K562 (cell line): ENCODE data around the gene DOCK3. TPM values are rescaled to one million over a fixed set of nuclear protein-coding genes. Genes with fewer than 3 reads are reported as not detected.
"Not testable (repeated sequence)": the region's sequence is repeated elsewhere in the genome, so short reads cannot be mapped to it uniquely, and the experiment has no call there.

ENCODE experiments used
- ATAC-seq: fragments of 200-7000 bp; cut with Tn5 transposase; 3 replicates; pipeline ENCODE4 v1.9.1; 2020; ENCODE audit warnings: moderate library complexity
- BruUV-seq: library from RNA; stranded (reverse); fragments of 400-500 nt; replicated peaks from 2 replicates; lab custom pipeline; 2021; lab: Mats Ljungman, UMichigan
- CTCF ChIA-PET: fragments of 300-600 bp; formaldehyde crosslinking; extraction: SDS; loops from one replicate; lab custom pipeline; 2021; ENCODE audit warnings: low intra/inter-chr PET ratio; lab: Yijun Ruan, JAX
- POLR2A ChIA-PET: fragments of 300-600, 350-650 bp; sonication (Branson Sonifier 250); formaldehyde crosslinking; extraction: SDS; loops from one replicate; lab custom pipeline; 2021; ENCODE audit warnings: antibody characterized with exemption, inconsistent platforms; lab: Yijun Ruan, JAX
- DNase-seq, 4 experiments: peaks; one replicate each; pipeline versions ENCODE4 v3.0.0 to v3.0.0-alpha.2; 2011 to 2018; ENCODE audit warnings: low spot score in 3 of 4, mixed read lengths in 3 of 4; ENCODE audit errors: extremely low read depth in 1 of 4
- FAIRE-seq: peaks from 2 replicates; lab custom pipeline; 2011; peaks lifted over from hg19 to GRCh38; lab: Jason Lieb, UNC
- H2AFZ ChIP-seq: 2 replicates; pipeline ENCODE4 v1.6.0; 2011; ENCODE audit warnings: low read depth, low read length, control low read depth, inconsistent platforms
- H3K27ac ChIP-seq: fragments of 200-600 bp; 3 replicates; pipeline ENCODE4 v1.8.0; 2011; ENCODE audit warnings: low read depth, mild to moderate bottlenecking, control low read depth, inconsistent platforms, low read length, moderate library complexity, mixed read lengths; ENCODE audit errors: extremely low read depth
- H3K27me3 ChIP-seq, 2 experiments: fragments of 300-600 bp in 1 of 2; 2 replicates in 1 of 2; 3 replicates in 1 of 2; pipeline versions ENCODE4 v1.6.0 to v1.8.0; 2011; ENCODE audit warnings: inconsistent platforms in 2 of 2, low read length in 2 of 2, mild to moderate bottlenecking in 1 of 2, mixed read lengths in 1 of 2, moderate library complexity in 1 of 2; ENCODE audit not compliant: control insufficient read depth in 2 of 2, insufficient read depth in 2 of 2
- H3K36me3 ChIP-seq: fragments of 300-600 bp; 3 replicates; pipeline ENCODE4 v1.8.0; 2011; ENCODE audit warnings: mild to moderate bottlenecking, low read length, inconsistent platforms; ENCODE audit not compliant: control insufficient read depth, insufficient read depth
- H3K4me1 ChIP-seq, 2 experiments: fragments of 200-600 bp in 1 of 2; replicated peaks in 1 of 2; 2 replicates in 1 of 2; 3 replicates in 1 of 2; pipeline versions ENCODE4 v1.5.1 to v1.8.0; 2011; ENCODE audit warnings: inconsistent platforms in 2 of 2, low read length in 2 of 2, mild to moderate bottlenecking in 1 of 2, mixed read lengths in 1 of 2, moderate library complexity in 1 of 2; ENCODE audit not compliant: control insufficient read depth in 2 of 2, insufficient read depth in 2 of 2
- H3K4me2 ChIP-seq: 2 replicates; pipeline ENCODE4 v1.6.1; 2011; ENCODE audit warnings: low read length, control low read depth, inconsistent platforms, mixed read lengths; ENCODE audit not compliant: insufficient read depth
- H3K4me3 ChIP-seq: fragments of 200-600 bp; sonication (generic), shearing (Covaris generic); 2 replicates; pipeline ENCODE4 v1.5.1; 2016; ENCODE audit warnings: control low read depth, inconsistent platforms
- H3K79me2 ChIP-seq: fragments of 200-600 bp; 3 replicates; pipeline ENCODE4 v1.8.0; 2011; ENCODE audit warnings: low read length, inconsistent platforms; ENCODE audit not compliant: control insufficient read depth, insufficient read depth
- H3K9ac ChIP-seq, 2 experiments: 2 replicates each; pipeline versions ENCODE4 v1.6.0 to v1.6.1; 2011; ENCODE audit warnings: low read depth in 2 of 2, low read length in 2 of 2, control low read depth in 1 of 2, inconsistent platforms in 1 of 2, mild to moderate bottlenecking in 1 of 2, mixed read lengths in 1 of 2; ENCODE audit not compliant: insufficient read depth in 1 of 2
- H3K9me1 ChIP-seq: one replicate; pipeline ENCODE4 v1.6.0; 2011; ENCODE audit warnings: inconsistent platforms, mild to moderate bottlenecking, low read length, moderate library complexity; ENCODE audit not compliant: control insufficient read depth, insufficient read depth
- H3K9me3 ChIP-seq: replicated peaks from 2 replicates; pipeline ENCODE4 v1.5.1; 2011; ENCODE audit warnings: low read depth, low read length, inconsistent platforms; ENCODE audit not compliant: control insufficient read depth, insufficient read depth
- H4K20me1 ChIP-seq: replicated peaks from 2 replicates; pipeline ENCODE4 v1.6.1; 2011; ENCODE audit warnings: low read length, inconsistent platforms, mixed read lengths; ENCODE audit not compliant: control insufficient read depth, insufficient read depth
- ASH1L ChIP-seq: fragments of 450-650 bp; IDR thresholded peaks from 2 replicates; pipeline ENCODE4 v1.6.1; 2018; ENCODE audit warnings: borderline replicate concordance, mild to moderate bottlenecking, low read depth; ENCODE audit not compliant: partially characterized antibody
- CBX8 ChIP-seq: fragments of 200-600 bp; sonication (generic); IDR thresholded peaks from 2 replicates; pipeline ENCODE4 v1.6.1; 2012; ENCODE audit warnings: borderline replicate concordance, mixed run types, low read depth, mild to moderate bottlenecking, moderate library complexity, mixed read lengths, low read length, control low read depth, inconsistent platforms; ENCODE audit not compliant: poor library complexity, severe bottlenecking; ENCODE audit errors: extremely low read depth
- CHD4 ChIP-seq: fragments of 200-600 bp; sonication (generic); IDR thresholded peaks from 3 replicates; pipeline ENCODE4 v1.6.1; 2012; ENCODE audit warnings: low read depth, mild to moderate bottlenecking, mixed read lengths, low read length, inconsistent platforms; ENCODE audit not compliant: insufficient read depth, insufficient replicate concordance, poor library complexity, severe bottlenecking
- CREB1 ChIP-seq, 2 experiments: sonication (generic) in 1 of 2; formaldehyde crosslinking in 1 of 2; IDR thresholded peaks; 2 replicates each; pipeline versions ENCODE4 v1.6.1 to v1.8.0; 2012 to 2022; ENCODE audit warnings: inconsistent platforms in 1 of 2, mild to moderate bottlenecking in 1 of 2, missing genetic modification reagents in 1 of 2, moderate library complexity in 1 of 2
- HDAC6 ChIP-seq: IDR thresholded peaks from 2 replicates; pipeline ENCODE4 v1.6.1; 2012; ENCODE audit warnings: low read depth, mild to moderate bottlenecking, control low read depth, inconsistent platforms, low read length, moderate library complexity
- HNRNPH1 ChIP-seq: fragments of 200-400 bp; formaldehyde crosslinking; optimal IDR thresholded peaks from 2 replicates; pipeline ENCODE3; 2017; ENCODE audit warnings: low read depth, mild to moderate bottlenecking, low read length, moderate library complexity
- NFIC ChIP-seq: fragments of 450-650 bp; IDR thresholded peaks from 2 replicates; pipeline ENCODE4 v1.6.1; 2017; ENCODE audit warnings: mild to moderate bottlenecking, inconsistent platforms
- RBM25 ChIP-seq: fragments of 200-400 bp; formaldehyde crosslinking; IDR thresholded peaks from 2 replicates; pipeline ENCODE4 v1.6.1; 2018; ENCODE audit warnings: low read length, low read depth, moderate library complexity; ENCODE audit not compliant: severe bottlenecking
- TARDBP ChIP-seq: fragments of 450-650 bp; IDR thresholded peaks from 2 replicates; pipeline ENCODE4 v1.6.1; 2016
- U2AF1 ChIP-seq: fragments of 200-400 bp; formaldehyde crosslinking; optimal IDR thresholded peaks from 2 replicates; pipeline ENCODE3; 2017; ENCODE audit warnings: mild to moderate bottlenecking, low read depth, low read length, moderate library complexity
- ZFP36 ChIP-seq: fragments of 150-350 bp; IDR thresholded peaks from 2 replicates; pipeline ENCODE4 v1.6.1; 2018; ENCODE audit warnings: low read length, low read depth; ENCODE audit not compliant: partially characterized antibody
- ZNF133 ChIP-seq: fragments of 250-450 bp; sonication (Bioruptor Pico); IDR thresholded peaks from 2 replicates; pipeline ENCODE4 v1.4.0; 2020; ENCODE audit warnings: mild to moderate bottlenecking
- ZNF146 ChIP-seq: IDR thresholded peaks from one replicate; pipeline ENCODE4 v1.6.1; 2018; ENCODE audit warnings: missing compliant biosample characterization; ENCODE audit not compliant: unreplicated experiment
- WGBS: fragments of 100-300 bp; shearing (Covaris generic); methylation state at CpG from one replicate; pipeline ENCODE4 v1.1.6; 2016; ENCODE audit warnings: low coverage, mixed read lengths; ENCODE audit not compliant: insufficient coverage; ENCODE audit errors: missing lambda C conversion rate; 5-methylcytosine and 5-hydroxymethylcytosine counted together
- in situ Hi-C: fragments of 300-500 bp; cut with MboI; formaldehyde crosslinking; loops from 4 replicates; pipeline ENCODE4 v1.15.0; 2018; ENCODE audit warnings: inconsistent platforms, mixed read lengths
- intact Hi-C: fragments of 100-400 bp; cut with micrococcal nuclease; formaldehyde crosslinking; loops from 2 replicates; pipeline ENCODE4 v1.14.2; 2022
- polyA plus RNA-seq, 8 experiments: library from polyadenylated mRNA; depleted of rRNA in 4 of 8; stranded (reverse) in 5 of 8; unstranded in 3 of 8; fragments of >200 nt; fragmentation: Nextera tagmentation in 2 of 8; fragmentation: Illumina TruSeq in 1 of 8; extraction: Ambion mirVana in 2 of 8; extraction: Trizol in 1 of 8; gene quantifications; 2 replicates each; pipeline versions ENCODE4 v1.2.1 to v1.2.3, GENCODE V29; 2011 to 2014; ENCODE audit warnings: inconsistent platforms in 1 of 8, missing spikeins in 1 of 8
- total RNA-seq, 7 experiments: library from RNA; depleted of rRNA in 6 of 7; stranded (reverse); fragments of >200 nt in 6 of 7; fragmentation: Illumina TruSeq in 2 of 7; extraction: Trizol in 2 of 7; gene quantifications; 2 replicates each; pipeline versions ENCODE4 v1.2.1 to v1.2.3, GENCODE V29; 2011 to 2021; ENCODE audit warnings: low replicate concordance in 1 of 7

Gene DOCK3
- total and polyA plus RNA-seq, 9 of the 15 experiments (the other 6 are each of a cell fraction or from before 2014, with no cell fraction given) = under 0.01 to 0.03 (median 0.01) TPM; not detected in 4

DNA sequence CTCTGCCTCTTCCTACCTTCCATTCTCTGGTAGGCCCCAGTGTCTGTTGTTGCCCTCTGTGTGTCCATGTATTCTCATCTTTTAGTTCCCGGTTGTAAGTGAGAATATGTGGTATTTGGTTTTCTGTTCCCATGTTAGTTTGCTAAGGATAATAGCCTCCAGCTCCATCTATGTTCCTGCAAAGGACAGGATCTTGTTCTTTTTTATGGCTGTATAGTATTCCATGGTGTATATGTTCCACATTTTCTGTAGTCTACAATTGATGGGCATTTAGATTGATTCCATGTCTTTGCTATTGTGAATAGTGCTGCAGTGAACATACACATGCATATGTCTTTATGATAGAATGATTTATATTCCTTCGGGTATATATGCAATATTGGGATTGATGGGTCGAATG lies 107.0 kb downstream of the DOCK3 start:
- ATAC-seq, H3K9ac ChIP-seq, CTCF ChIA-PET, H3K79me2 ChIP-seq, H4K20me1 ChIP-seq, H3K9me1 ChIP-seq, H3K36me3 ChIP-seq, H3K27me3 ChIP-seq, POLR2A ChIA-PET, in situ Hi-C loops, FAIRE-seq, H3K27ac ChIP-seq, intact Hi-C loops, DNase-seq, H3K9me3 ChIP-seq, H2AFZ ChIP-seq, H3K4me1 ChIP-seq, H3K4me2 ChIP-seq, H3K4me3 ChIP-seq: not testable (repeated sequence)
- 4% methylated on average over 3 of the region's 3 CpGs for WGBS
- TF ChIP-seq RBM25 = peak; percentile 20
- TF ChIP-seq ZNF146 = peak; percentile 53
- TF ChIP-seq, all 486 proteins: peak for 2; not testable (repeated sequence) for 484
- BruUV-seq = not testable (repeated sequence)

GRCh38 chr3:50786631-50787030 lies 111.9 kb downstream of the DOCK3 start:
- no peak overlapping the region for H2AFZ ChIP-seq
- DNase-seq = no peak
- POLR2A ChIA-PET = no interaction called here
- no peaks in the 10 kb centered on the region for H3K9me3 ChIP-seq
- WGBS = 0% methylated on average over 5 of the region's 5 CpGs
- no TSS peak for BruUV-seq
- CTCF ChIA-PET = no interaction called here
- no peaks in the 10 kb centered on the region for H3K27me3 ChIP-seq
- H3K4me2 ChIP-seq = no peak overlapping the region
- no peak overlapping the region for H3K4me3 ChIP-seq
- no peak for TF ChIP-seq CBX8
- no peak for TF ChIP-seq HDAC6
- no peak for TF ChIP-seq TARDBP
- TF ChIP-seq CHD4 = no peak
- no peak for TF ChIP-seq ZFP36
- TF ChIP-seq CREB1 (IDR thresholded peaks at IDR 0.05) = no peak
- no peak for TF ChIP-seq CREB1 (CRISPR knock-in tag; IDR thresholded peaks at IDR 0.05)
- no peak for TF ChIP-seq ZNF133 (CRISPR knock-in tag)
- TF ChIP-seq HNRNPH1 = no peak
- TF ChIP-seq U2AF1 = no peak
- TF ChIP-seq ASH1L = no peak
- TF ChIP-seq NFIC = no peak
- TF ChIP-seq, all 486 proteins: peak for 0
- ATAC-seq = no peak
- Histone ChIP-seq H3K9ac (no peak overlapping the region), H3K4me1 (no peaks in the 10 kb centered on the region), H3K27ac (no peak overlapping the region), H4K20me1 (no peaks in the 10 kb centered on the region), H3K9me1 (no peaks in the 10 kb centered on the region), H3K79me2 (no peaks in the 10 kb centered on the region), H3K36me3 (no peaks in the 10 kb centered on the region)
- in situ Hi-C loops = no loop called here
- intact Hi-C loops = no loop called here
- FAIRE-seq = no peak
